Aorta (tissue), 5 donors: ENCODE data around the gene OSBPL1A. TPM values are rescaled to one million over a fixed set of nuclear protein-coding genes. Genes with fewer than 3 reads are reported as not detected.
"Not testable (repeated sequence)": the region's sequence is repeated elsewhere in the genome, so short reads cannot be mapped to it uniquely, and the experiment has no call there.

ENCODE experiments used
- ATAC-seq: fragments of 200-7000 bp; cut with Tn5 transposase; one replicate; pipeline ENCODE4 v1.9.1; 2022; ENCODE audit warnings: moderate library complexity; ENCODE audit not compliant: low FRiP score
- DNase-seq, 2 donors: peaks; one replicate each; pipeline ENCODE4 v3.0.0-alpha.2; 2020
- H3K27ac ChIP-seq, 2 donors: one replicate each; pipeline ENCODE4 v1.5.1; 2013; ENCODE audit warnings: low read length in 2 of 2, mild to moderate bottlenecking in 2 of 2, moderate library complexity in 2 of 2, control low read depth in 1 of 2, inconsistent platforms in 1 of 2, low read depth in 1 of 2
- H3K27me3 ChIP-seq, 2 donors: one replicate each; pipeline ENCODE4 v1.6.1; 2013; ENCODE audit warnings: control low read depth in 1 of 2, low read length in 1 of 2, mild to moderate bottlenecking in 1 of 2, moderate library complexity in 1 of 2; ENCODE audit not compliant: insufficient read depth in 2 of 2, control insufficient read depth in 1 of 2
- H3K36me3 ChIP-seq, 2 donors: one replicate each; pipeline ENCODE4 v1.6.1; 2013; ENCODE audit warnings: control low read depth in 1 of 2, low read length in 1 of 2, mild to moderate bottlenecking in 1 of 2; ENCODE audit not compliant: insufficient read depth in 2 of 2, control insufficient read depth in 1 of 2
- H3K4me1 ChIP-seq, 2 donors: one replicate each; pipeline ENCODE4 v1.6.1; 2013; ENCODE audit warnings: low read length in 2 of 2, control low read depth in 1 of 2, mild to moderate bottlenecking in 1 of 2, moderate library complexity in 1 of 2; ENCODE audit not compliant: insufficient read depth in 2 of 2, control insufficient read depth in 1 of 2
- H3K4me3 ChIP-seq, 2 donors: one replicate each; pipeline ENCODE4 v1.5.1; 2013; ENCODE audit warnings: low read length in 2 of 2, control low read depth in 1 of 2, mild to moderate bottlenecking in 1 of 2
- H3K9me3 ChIP-seq: one replicate; pipeline ENCODE4 v1.6.1; 2013; ENCODE audit warnings: mild to moderate bottlenecking, low read length; ENCODE audit not compliant: control insufficient read depth
- WGBS, 2 donors: extraction: QIAGEN DNeasy Blood & Tissue Kit; methylation state at CpG; one replicate each; pipeline ENCODE4 v1.1.7; 2013; 5-methylcytosine and 5-hydroxymethylcytosine counted together
- intact Hi-C, 2 donors: fragments of 100-400 bp; cut with DNase I; formaldehyde crosslinking; loops; one replicate each; pipeline versions ENCODE4 v1.14.2 to v1.15.0; 2022
- polyA plus RNA-seq, 2 donors: library from polyadenylated mRNA; stranded (reverse); fragments of 200-250 nt; gene quantifications; one replicate each; pipeline ENCODE4 v1.2.3, GENCODE V29; 2013
- total RNA-seq, 2 donors: library from RNA; stranded (reverse); fragmentation: NEBNext Ultra II Directional; extraction: Animal tissue kit (Norgen Biotek cat#: 25700); gene quantifications; one replicate each; pipeline ENCODE4 v1.2.1, GENCODE V29; 2021
- donor health status: healthy with polysubstance abuse.
- donor health status: Bipolar disorder and iron deficiency.
- donor health status: DM: no; HTN: no; CAD: no.
- donor health status: DM: no; HTN: no; CAD: no.
- donor health status: DM: yes; HTN: yes; CAD: no.

OSBPL1A gene
- total and polyA plus RNA-seq, 4 donors, result 21.7 to 47.4 (median 37.1) TPM

DNA sequence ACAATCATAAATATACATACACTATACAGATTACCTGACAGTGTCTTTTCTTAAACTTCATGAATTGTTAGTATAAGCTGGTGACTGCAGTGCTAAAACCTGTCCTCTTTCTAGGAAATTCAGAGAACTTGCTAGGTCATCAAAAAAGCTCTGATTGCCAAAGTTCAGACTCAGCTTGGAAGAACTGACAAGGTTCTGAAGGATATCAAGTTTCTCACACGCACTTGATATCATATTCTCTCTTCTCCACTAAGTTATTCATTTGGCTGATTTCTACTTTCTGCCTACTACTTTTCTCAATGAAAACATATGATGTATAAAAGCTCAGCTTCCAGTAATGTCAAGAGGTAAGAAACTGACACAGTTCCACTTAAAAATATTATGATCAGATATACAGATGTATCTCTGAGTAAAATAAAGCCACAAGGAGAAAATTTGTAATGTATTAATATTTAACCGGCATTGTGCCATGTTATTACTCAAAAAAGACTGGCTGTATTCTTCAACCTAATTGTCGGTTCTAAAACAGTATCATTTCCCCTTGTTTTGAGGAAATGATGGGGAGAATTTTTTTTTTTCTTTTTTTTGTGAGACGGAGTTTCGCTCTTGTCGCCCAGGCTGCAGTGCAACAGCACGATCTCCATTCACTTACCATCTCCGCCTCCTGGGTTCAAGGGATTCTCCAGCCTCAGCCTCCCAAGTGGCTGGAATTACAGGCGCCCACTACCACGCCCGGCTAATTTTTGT is 2.4 kb downstream of the OSBPL1A start:
- H3K27me3 ChIP-seq, result no peaks in the 10 kb centered on the region
- no peaks in the 10 kb centered on the region for H3K9me3 ChIP-seq
- ATAC-seq, result no peak
- no peak overlapping the region for H3K27ac ChIP-seq
- intact Hi-C loops, result loop anchor here (5.0 to 10.0 kb wide), 2 partner anchors 957 to 960 kb away; partner anchors contain the start of gene ZNF521 (in 2 of the 2)
- no peak for DNase-seq
- WGBS, 2 donors, result 82 to 85% methylated on average over 11 of the region's 11 CpGs
- no peaks in the 10 kb centered on the region for H3K4me1 ChIP-seq
- no peaks in the 10 kb centered on the region for H3K36me3 ChIP-seq
- H3K4me3 ChIP-seq, result no peak overlapping the region

DNA sequence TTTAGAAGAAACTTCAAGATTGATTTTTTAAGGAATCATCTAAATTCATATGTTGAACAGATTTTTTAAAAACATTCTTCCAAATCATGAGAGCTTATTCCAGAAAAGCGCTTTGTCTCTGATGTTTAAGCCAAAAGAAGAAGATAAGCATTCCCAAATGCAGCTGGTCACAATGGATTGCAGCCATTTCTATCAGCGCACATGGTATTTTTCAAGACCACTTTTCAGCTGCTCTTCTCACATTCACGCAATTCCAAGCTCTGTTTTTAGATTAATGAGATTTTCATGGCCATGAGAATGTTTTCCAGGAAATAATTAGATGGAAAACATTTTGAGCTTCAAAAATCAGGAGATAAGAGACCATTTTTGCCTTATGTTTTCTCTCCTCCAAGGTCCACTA is 8.7 kb downstream of the OSBPL1A start:
- DNase-seq (no peak), ATAC-seq (no peak)
- H3K4me1 ChIP-seq, result no peaks in the 10 kb centered on the region
- intact Hi-C loops, result no loop called here
- no peak overlapping the region for H3K4me3 ChIP-seq
- H3K27ac ChIP-seq, result no peak overlapping the region
- H3K9me3 ChIP-seq, result no peaks in the 10 kb centered on the region
- H3K36me3 ChIP-seq, result no peaks in the 10 kb centered on the region
- no peaks in the 10 kb centered on the region for H3K27me3 ChIP-seq
- WGBS, 2 donors, result 65 to 66% methylated on average over 3 of the region's 3 CpGs

DNA sequence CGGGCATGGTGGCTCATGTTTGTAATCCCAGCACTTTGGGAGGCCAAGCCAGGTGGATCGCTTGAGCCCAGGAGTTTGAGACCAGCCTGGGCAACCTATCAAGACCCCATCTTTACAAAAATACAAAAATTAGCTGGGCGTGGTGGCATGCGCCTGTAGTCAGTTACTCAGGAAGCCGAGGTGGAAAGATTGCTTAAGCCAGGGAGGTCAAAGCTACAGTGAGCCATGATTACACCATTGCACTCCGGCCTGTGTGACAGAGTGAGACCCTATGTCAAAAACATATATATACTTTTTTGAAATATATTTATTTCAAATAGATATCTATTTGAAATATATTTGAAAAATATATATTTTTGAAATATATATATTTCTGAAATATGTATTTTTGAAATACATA is 10.9 kb downstream of the OSBPL1A start:
- no peak for DNase-seq
- Histone ChIP-seq H3K9me3 (no peaks in the 10 kb centered on the region), H3K27me3 (no peaks in the 10 kb centered on the region), H3K27ac (no peak overlapping the region), H3K36me3 (no peaks in the 10 kb centered on the region), H3K4me3 (no peak overlapping the region), H3K4me1 (peaks cover 0 to 1% of the 10 kb centered on the region in 2 donors)
- intact Hi-C loops, result no loop called here
- no peak for ATAC-seq
- 94% methylated on average over 6 of the region's 6 CpGs for WGBS, 2 donors

DNA sequence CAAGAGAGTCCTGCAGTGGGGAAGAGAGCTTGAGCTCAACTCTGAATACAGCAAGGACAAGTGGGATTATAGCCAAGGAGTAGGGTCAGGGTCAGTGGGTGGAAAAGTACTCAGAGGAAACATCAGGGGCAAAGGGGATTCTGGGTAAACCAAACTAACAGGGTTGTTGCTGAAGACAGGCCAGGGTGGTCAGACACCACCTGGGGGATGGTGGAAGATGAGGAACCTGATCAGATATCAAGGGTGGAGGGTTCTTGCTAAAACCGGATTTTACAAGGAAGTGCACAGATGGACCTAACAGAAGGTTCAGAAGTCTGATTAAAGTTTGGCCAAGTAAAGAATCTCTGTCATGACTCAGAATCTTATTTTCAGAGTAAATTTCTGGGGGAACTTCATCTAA is 16.5 kb downstream of the OSBPL1A start:
- no peak for ATAC-seq
- H3K36me3 ChIP-seq, result no peaks in the 10 kb centered on the region
- no peaks in the 10 kb centered on the region for H3K27me3 ChIP-seq
- 87 to 91% methylated on average over 1 of the region's 1 CpG for WGBS, 2 donors
- no peak overlapping the region for H3K27ac ChIP-seq
- H3K4me1 ChIP-seq, result peaks cover 0 to 1% of the 10 kb centered on the region in 2 donors
- intact Hi-C loops, result no loop called here
- H3K4me3 ChIP-seq, result no peak overlapping the region
- no peaks in the 10 kb centered on the region for H3K9me3 ChIP-seq
- no peak for DNase-seq

DNA sequence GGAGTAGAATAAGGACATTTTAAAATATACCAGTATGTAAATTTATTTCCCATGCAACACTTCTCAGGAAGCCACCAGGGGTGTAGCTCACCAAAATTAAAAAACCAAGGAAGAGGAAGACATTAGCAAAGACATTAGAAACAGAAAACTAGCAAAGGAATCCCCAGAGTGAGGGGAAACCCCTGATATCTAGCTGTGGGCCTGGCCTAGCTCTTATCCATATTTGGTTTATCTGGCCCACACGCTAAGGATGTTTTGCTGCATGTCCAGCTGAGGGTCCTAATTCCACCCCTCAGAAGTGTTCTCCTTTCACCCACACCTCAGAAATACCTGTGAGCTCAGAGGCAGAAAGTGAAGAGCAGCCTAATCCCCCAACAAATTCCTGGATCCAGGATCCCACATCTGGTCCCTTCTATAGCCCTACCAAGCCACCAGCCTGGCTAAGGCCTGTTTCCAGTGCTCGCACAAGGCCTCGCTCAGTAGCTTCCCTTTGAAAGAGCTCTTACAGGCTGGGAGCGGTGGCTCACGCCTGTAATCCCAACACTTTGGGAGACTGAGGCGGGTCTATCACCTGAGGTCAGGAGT is 17.4 kb downstream of the OSBPL1A start:
- no peaks in the 10 kb centered on the region for H3K36me3 ChIP-seq
- H3K9me3 ChIP-seq, result no peaks in the 10 kb centered on the region
- 97 to 98% methylated on average over 6 of the region's 6 CpGs for WGBS, 2 donors
- H3K27ac ChIP-seq, result no peak overlapping the region
- H3K4me1 ChIP-seq, result peaks cover 0 to 1% of the 10 kb centered on the region in 2 donors
- no peak for DNase-seq
- no peaks in the 10 kb centered on the region for H3K27me3 ChIP-seq
- intact Hi-C loops, result no loop called here
- H3K4me3 ChIP-seq, result no peak overlapping the region
- ATAC-seq, result no peak

DNA sequence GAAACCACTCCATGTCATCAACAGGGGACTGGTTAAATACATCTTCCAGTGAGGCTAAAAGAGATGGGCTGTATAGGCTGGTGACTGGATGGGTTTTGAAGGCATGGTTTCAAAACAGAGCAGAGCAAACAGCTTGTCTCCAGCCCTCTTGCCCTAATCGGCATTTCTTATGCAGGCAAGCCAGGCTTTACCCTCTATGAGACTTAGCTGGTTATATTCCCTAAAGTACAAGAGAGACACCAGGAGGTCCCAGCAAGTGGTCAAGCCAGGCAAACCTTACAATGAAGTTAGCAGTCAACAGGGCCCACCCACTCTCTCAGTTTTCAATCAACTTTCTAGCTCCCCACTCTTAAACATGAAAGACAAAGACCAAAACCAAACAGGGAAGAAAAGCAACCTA is 19.0 kb downstream of the OSBPL1A start:
- 35 to 57% methylated on average over 1 of the region's 1 CpG for WGBS, 2 donors
- intact Hi-C loops, result no loop called here
- no peak for DNase-seq

DNA sequence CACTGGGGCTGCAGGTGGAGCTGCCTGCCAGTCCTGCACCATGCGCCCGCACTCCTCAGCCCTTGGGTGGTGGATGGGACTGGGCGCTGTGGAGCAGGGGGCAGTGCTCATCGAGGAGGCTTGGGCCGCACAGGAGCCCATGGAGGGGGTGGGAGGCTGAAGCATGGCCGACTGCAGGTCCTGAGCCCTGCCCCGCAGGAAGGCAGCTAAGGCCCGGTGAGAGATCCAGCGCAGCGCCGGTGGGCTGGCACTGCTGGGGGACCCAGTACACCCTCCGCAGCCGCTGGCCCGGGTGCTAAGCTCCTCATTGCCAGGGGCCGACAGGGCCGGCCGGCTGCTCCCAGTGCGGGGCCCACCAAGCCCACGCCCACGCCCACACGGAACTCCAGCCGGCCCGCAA is 21.1 kb downstream of the OSBPL1A start:
- H3K9me3 ChIP-seq, H3K4me1 ChIP-seq, H3K36me3 ChIP-seq, ATAC-seq, intact Hi-C loops, DNase-seq, H3K27ac ChIP-seq, H3K27me3 ChIP-seq, H3K4me3 ChIP-seq: not testable (repeated sequence)
- whole genome bisulfite sequencing, 2 donors, result 98% methylated on average over 18 to 23 of the region's 23 CpGs

More for the DNA sequence above, 19.0 kb downstream of the OSBPL1A start:
- Histone ChIP-seq H3K27ac (no peak overlapping the region), H3K36me3 (no peaks in the 10 kb centered on the region), H3K4me3 (no peak overlapping the region), H3K27me3 (no peaks in the 10 kb centered on the region), H3K9me3 (no peaks in the 10 kb centered on the region), H3K4me1 (peaks cover 0 to 1% of the 10 kb centered on the region in 2 donors)
- no peak for ATAC-seq

DNA sequence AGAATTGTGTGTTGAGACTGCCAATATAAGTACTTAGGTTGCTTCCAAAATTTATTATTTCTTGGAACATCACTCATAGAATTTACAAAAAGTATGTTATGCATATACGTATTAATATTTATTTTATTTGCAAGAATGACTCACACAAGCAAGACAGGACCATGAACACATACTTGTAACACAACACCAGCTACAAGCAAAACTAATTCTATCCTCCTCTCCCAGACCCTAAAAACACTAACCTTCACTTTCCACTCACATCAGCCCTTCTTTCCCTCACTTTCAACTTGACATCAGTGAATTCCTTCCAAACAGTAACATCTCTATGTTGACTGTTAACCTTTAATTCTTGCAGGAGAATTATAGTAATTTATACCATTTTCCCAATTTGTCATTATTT is 24.3 kb downstream of the OSBPL1A start:
- Histone ChIP-seq H3K4me3 (no peak overlapping the region), H3K27me3 (no peaks in the 10 kb centered on the region), H3K4me1 (no peaks in the 10 kb centered on the region), H3K27ac (no peak overlapping the region), H3K36me3 (no peaks in the 10 kb centered on the region), H3K9me3 (no peaks in the 10 kb centered on the region)
- 61 to 70% methylated on average over 1 of the region's 1 CpG for WGBS, 2 donors
- DNase-seq (no peak), ATAC-seq (no peak)
- intact Hi-C loops, result no loop called here

DNA sequence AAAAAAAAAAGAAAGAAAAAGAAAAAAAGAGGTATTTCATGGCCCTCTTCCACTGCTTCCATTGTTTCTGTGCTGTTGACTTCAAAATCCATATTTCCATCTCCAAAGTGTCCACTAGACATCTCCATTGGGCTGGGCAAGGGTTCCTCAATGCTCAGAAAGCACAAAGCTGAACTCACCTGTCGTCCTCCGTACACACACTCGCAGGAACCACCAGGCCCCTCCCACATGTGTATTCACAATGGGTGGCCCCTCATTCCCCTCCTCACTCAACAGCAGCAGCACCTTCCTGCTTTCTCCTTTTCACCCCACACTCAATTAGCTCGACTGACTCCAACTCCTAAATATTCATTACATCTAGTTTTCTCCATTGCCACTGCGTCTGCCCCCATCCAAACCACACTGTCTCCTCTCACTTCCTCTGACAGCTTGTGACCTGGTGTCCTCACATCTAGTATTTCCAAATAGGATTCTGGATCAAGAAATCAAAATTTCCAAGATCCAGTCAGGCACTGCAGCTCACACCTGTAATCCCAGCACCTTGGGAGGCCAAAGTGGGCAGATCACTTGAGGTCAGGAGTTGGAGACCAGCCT is 25.2 kb downstream of the OSBPL1A start:
- intact Hi-C loops, result no loop called here
- H3K27ac ChIP-seq, result no peak overlapping the region

More for the DNA sequence above, 25.2 kb downstream of the OSBPL1A start:
- no peak for DNase-seq
- WGBS, 2 donors, result 94 to 95% methylated on average over 5 of the region's 5 CpGs
- Histone ChIP-seq H3K4me3 (no peak overlapping the region), H3K9me3 (no peaks in the 10 kb centered on the region), H3K27me3 (no peaks in the 10 kb centered on the region), H3K4me1 (no peaks in the 10 kb centered on the region), H3K36me3 (no peaks in the 10 kb centered on the region)
- no peak for ATAC-seq
